PFSK-1 (cell line): ENCODE measurements around the gene ADAP1.

ENCODE experiments used
- FOXP2 ChIP-seq: optimal IDR thresholded peaks from 2 replicates; pipeline ENCODE3; 2011; ENCODE audit warnings: borderline replicate concordance, control low read depth, inconsistent platforms; ENCODE audit not compliant: insufficient read depth; ENCODE audit errors: extremely low read length, extremely low read depth
- POLR2AphosphoS5 ChIP-seq: IDR thresholded peaks from 2 replicates; pipeline ENCODE4 v1.6.1; 2012; ENCODE audit warnings: low read depth, mild to moderate bottlenecking, control low read depth, low read length, moderate library complexity
- REST ChIP-seq, 2 experiments: IDR thresholded peaks; 2 replicates each; pipeline versions ENCODE4 v1.6.1 to v1.8.0; 2011 to 2012; ENCODE audit warnings: low read depth in 2 of 2, low read length in 2 of 2, control low read depth in 1 of 2, inconsistent platforms in 1 of 2, mild to moderate bottlenecking in 1 of 2, moderate library complexity in 1 of 2; ENCODE audit not compliant: insufficient read depth in 1 of 2
- SIN3A ChIP-seq: IDR thresholded peaks from 2 replicates; pipeline ENCODE4 v1.6.1; 2012; ENCODE audit warnings: mild to moderate bottlenecking, low read length, moderate library complexity, borderline replicate concordance; ENCODE audit not compliant: insufficient read depth
- TAF1 ChIP-seq: IDR thresholded peaks from 2 replicates; pipeline ENCODE4 v1.6.1; 2012; ENCODE audit warnings: low read length, control low read depth, borderline replicate concordance; ENCODE audit not compliant: insufficient read depth

- TF ChIP-seq FOXP2 (no peak), POLR2AphosphoS5 (no peak), SIN3A (no peak), REST (IDR thresholded peaks at IDR 0.05; ENCODE audit: insufficient read depth in 1 of 2, low read depth in 2 of 2, low read length in 2 of 2) (no peak), TAF1 (no peak)
Measured at GRCh38 chr7:994592-995308, 40.3 kb upstream of the ADAP1 start.
